Body of pancreas (tissue), 4 donors: ENCODE results near the gene RAB11FIP4. TPM values are rescaled to one million over a fixed set of nuclear protein-coding genes. Genes with fewer than 3 reads are reported as not detected.
"Not testable (repeated sequence)": the region's sequence is repeated elsewhere in the genome, so short reads cannot be mapped to it uniquely, and the experiment has no call there.

Source experiments
- ATAC-seq: fragments of 150-250 bp; one replicate; pipeline ENCODE4 v1.9.1; 2016
- DNase-seq, 4 donors: peaks; one replicate each; pipeline ENCODE4 v3.0.0-alpha.2; 2019
- H3K27ac ChIP-seq, 4 donors: fragments of 200-600 bp; sonication (generic); 1 replicate in 3 of 4; 2 replicates in 1 of 4; pipeline versions ENCODE4 v1.5.1 to v1.6.1; 2016 to 2019; ENCODE audit warnings: mild to moderate bottlenecking in 1 of 4, mixed read lengths in 1 of 4, moderate library complexity in 1 of 4
- H3K27me3 ChIP-seq, 2 donors: fragments of 200-600 bp; sonication (generic); one replicate each; pipeline ENCODE4 v1.6.0; 2016; ENCODE audit warnings: mild to moderate bottlenecking in 1 of 2
- H3K36me3 ChIP-seq, 2 donors: fragments of 200-600 bp; sonication (generic); replicated peaks in 1 of 2; 2 replicates each; pipeline ENCODE4 v1.5.1; 2016; ENCODE audit warnings: low read depth in 2 of 2; ENCODE audit not compliant: insufficient read depth in 1 of 2
- H3K4me1 ChIP-seq: fragments of 200-600 bp; sonication (generic); one replicate; pipeline ENCODE4 v1.6.0; 2016
- H3K4me3 ChIP-seq, 2 donors: fragments of 200-600 bp; sonication (generic); 1 replicate in 1 of 2; 2 replicates in 1 of 2; pipeline ENCODE4 v1.5.1; 2016 to 2019
- H3K9me3 ChIP-seq, 3 donors: fragments of 200-600 bp; sonication (generic); 1 replicate in 2 of 3; 2 replicates in 1 of 3; pipeline ENCODE4 v1.5.1; 2016
- POLR2A ChIP-seq, 3 donors: fragments of 450-650 bp; IDR thresholded peaks; one replicate each; pipeline ENCODE4 v1.6.1; 2016; ENCODE audit warnings: antibody characterized with exemption in 3 of 3, mild to moderate bottlenecking in 2 of 3
- WGBS, 2 donors: methylation state at CpG; one replicate each; pipeline ENCODE4 v1.1.5; 2017; 5-methylcytosine and 5-hydroxymethylcytosine counted together
- intact Hi-C: fragments of 100-400 bp; cut with DNase I; formaldehyde crosslinking; loops from one replicate; pipeline ENCODE4 v1.15.1; 2023
- total RNA-seq, 2 donors: library from RNA; depleted of rRNA; stranded (reverse); fragments of >200 nt; gene quantifications; one replicate each; pipeline ENCODE4 v1.1.0, GENCODE V29; 2016
- TF ChIP-seq, protein P1 (sequence below), 7 experiments: fragments of 450-650 bp in 4 of 7; fragments of 200-600 bp in 3 of 7; sonication (generic) in 3 of 7; IDR thresholded peaks; one replicate each; pipeline ENCODE4 v1.5.1; 2016 to 2019; ENCODE audit warnings: antibody characterized with exemption in 7 of 7

RAB11FIP4 gene
- total RNA-seq, 2 donors from 2014 or later = 37.2 to 38.7 TPM

DNA sequence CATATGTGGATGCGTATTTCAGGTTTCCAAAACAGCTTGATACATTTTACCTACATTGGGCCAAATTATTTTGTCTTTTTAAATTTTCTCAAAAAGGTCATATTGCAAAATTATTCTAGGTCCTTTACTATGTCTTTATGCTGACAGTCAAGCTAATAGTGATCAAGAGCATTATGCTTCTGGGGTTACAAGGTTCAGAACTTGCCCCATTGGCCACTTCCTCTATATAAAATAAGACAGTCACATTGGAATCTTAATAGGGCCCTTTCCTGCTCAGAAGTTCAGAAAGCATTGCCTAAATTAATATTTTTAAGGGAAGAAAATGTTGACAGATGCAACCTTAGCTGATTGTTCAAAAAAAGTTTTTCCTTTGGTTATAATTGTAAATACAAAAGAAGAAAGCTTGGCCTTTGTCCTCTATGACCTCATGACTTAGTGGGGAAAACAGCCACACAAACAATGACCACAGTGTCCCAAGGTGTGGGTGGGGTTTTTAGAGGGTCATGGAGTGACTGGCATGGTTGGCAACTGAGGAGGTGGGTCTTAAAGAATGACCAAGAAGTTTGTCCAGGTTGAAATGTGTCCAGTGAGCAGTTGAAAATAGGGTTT lies 11.8 kb upstream of the RAB11FIP4 start:
- Histone ChIP-seq H3K27ac (no peak overlapping the region), H3K9me3 (no peaks in the 10 kb centered on the region), H3K4me3 (no peak overlapping the region), H3K27me3 (no peaks in the 10 kb centered on the region), H3K4me1 (no peaks in the 10 kb centered on the region), H3K36me3 (no peaks in the 10 kb centered on the region)
- intact Hi-C loops = no loop called here
- no peak for TF ChIP-seq POLR2A (IDR thresholded peaks at IDR 0.05)
- TF ChIP-seq, protein P1, sequence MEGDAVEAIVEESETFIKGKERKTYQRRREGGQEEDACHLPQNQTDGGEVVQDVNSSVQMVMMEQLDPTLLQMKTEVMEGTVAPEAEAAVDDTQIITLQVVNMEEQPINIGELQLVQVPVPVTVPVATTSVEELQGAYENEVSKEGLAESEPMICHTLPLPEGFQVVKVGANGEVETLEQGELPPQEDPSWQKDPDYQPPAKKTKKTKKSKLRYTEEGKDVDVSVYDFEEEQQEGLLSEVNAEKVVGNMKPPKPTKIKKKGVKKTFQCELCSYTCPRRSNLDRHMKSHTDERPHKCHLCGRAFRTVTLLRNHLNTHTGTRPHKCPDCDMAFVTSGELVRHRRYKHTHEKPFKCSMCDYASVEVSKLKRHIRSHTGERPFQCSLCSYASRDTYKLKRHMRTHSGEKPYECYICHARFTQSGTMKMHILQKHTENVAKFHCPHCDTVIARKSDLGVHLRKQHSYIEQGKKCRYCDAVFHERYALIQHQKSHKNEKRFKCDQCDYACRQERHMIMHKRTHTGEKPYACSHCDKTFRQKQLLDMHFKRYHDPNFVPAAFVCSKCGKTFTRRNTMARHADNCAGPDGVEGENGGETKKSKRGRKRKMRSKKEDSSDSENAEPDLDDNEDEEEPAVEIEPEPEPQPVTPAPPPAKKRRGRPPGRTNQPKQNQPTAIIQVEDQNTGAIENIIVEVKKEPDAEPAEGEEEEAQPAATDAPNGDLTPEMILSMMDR (IDR thresholded peaks at IDR 0.05) = no peak
- DNase-seq (no peak), ATAC-seq (no peak)
- WGBS, 2 donors = 97% methylated on average over 1 of the region's 1 CpG

DNA sequence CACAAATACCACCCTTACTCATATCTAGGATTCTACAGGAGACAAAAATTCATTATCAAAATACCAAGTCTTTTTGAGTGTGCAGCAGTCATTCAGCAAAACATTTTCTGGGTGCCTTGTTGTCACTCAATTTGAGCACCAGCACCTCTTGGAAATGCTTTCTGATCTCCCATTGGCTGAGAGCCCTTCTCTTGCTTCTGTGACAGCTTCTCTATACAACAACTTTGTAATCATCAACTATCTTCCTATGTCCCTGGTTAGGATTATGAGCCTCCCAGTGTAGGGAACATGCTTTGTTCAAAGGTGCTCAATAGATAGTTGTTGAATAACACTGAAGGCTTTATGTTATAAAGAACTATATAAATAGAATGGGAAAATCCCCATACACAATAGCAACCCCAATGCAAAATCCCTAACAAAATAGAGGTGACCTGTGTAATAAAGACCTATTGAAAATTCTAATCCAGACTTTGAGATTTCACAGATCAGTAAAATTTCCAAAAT lies 10.3 kb upstream of the RAB11FIP4 start:
- DNase-seq = no peak
- Histone ChIP-seq H3K27me3 (no peaks in the 10 kb centered on the region), H3K36me3 (no peaks in the 10 kb centered on the region), H3K4me3 (no peak overlapping the region), H3K9me3 (no peaks in the 10 kb centered on the region), H3K27ac (no peak overlapping the region), H3K4me1 (no peaks in the 10 kb centered on the region)
- TF ChIP-seq, protein P1 (IDR thresholded peaks at IDR 0.05) = no peak
- TF ChIP-seq POLR2A (IDR thresholded peaks at IDR 0.05) = no peak
- no peak for ATAC-seq
- intact Hi-C loops = no loop called here

DNA sequence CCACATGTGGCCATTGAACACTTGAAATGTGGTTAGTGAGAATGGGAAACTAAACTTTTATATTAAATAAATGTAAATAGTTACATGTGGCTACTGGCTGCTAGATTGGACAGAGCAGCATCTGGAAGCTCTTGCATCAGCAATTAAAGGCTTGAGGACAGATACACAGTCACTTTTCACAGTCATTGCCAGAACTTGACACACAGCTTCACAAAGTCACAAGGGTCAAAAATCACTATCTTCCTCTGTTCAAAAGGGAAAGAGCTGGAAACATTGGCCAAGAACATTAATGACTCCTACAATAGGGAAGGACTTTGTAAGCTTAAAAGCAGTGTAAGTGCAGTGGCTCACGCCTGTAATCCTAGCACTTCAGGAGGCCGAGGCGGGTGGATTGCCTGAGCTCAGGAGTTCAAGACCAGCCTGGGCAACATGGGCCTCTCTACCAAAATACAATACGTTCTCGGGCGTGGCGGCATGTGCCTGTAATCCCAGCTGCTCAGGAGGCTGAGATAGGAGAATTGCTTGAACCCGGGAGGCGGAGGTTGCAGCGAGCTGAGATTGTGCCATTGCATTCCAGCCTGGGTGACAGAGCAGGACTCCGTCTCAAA lies 8.7 kb upstream of the RAB11FIP4 start:
- H3K4me3 ChIP-seq, DNase-seq, H3K27ac ChIP-seq, H3K36me3 ChIP-seq, intact Hi-C loops, H3K4me1 ChIP-seq, H3K27me3 ChIP-seq, ATAC-seq, H3K9me3 ChIP-seq: not testable (repeated sequence)
- 95 to 97% methylated on average over 10 to 11 of the region's 11 CpGs for WGBS, 2 donors

DNA sequence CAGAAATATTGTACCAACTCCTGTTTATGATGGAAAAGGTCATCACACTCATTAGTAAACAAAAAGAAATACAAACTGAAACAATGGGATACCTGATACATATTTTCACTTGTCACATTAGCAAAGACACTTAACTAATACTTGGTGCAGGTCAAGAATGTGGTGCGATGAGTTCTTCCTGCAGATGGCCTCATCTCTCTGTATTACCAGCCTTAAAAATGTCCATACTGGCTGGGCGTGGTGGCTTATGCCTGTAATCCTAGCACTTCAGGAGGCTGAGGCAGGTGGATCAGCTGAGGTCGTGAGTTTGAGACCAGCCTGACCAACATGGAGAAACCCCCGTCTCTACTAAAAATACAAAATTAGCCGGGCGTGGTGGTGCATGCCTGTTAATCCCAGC lies 8.0 kb upstream of the RAB11FIP4 start:
- H3K36me3 ChIP-seq, H3K4me1 ChIP-seq, H3K9me3 ChIP-seq, H3K27me3 ChIP-seq, H3K27ac ChIP-seq, DNase-seq, intact Hi-C loops, H3K4me3 ChIP-seq, ATAC-seq: not testable (repeated sequence)
- WGBS, 2 donors = 89 to 92% methylated on average over 6 of the region's 6 CpGs

DNA sequence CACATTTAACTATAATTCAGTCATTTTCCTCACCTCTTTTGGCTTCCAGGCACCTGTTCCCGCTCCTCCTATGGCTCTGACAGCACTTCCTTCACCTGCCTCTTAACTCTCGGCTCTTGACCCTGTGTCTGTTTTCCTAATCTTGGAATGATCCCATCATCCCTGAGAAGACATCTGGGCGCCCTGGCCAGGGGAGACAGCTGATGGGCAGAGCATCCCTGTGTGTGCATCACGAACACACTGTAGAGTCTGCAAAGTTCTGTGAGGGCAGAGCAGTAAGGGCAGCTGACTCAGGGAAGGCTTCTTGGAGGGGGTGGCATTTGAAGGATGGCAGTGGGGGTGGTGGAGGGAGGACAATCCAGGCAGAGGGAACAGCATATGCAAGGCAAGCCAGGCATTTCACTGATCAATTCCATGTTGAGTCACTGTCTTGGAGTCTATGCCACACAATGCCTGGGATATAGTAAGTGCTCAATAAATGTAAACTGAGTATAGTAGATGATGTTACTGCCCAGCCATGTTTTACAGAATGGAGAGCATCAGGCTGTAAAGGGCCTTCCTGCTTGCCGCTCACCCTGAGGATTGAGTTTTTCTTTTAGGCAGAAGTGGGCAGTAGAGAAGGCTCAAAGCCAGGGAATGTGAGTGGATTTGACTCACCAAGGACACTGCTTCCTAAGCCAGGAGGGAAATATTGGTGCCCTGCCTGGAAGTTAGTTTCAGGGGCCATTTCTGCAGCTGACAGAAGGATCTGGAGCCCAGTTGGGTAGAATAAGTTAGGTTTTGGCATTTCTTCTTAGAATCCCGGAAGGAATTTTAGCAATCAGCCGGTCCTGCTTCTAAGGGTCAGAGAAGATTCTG lies 5.8 kb upstream of the RAB11FIP4 start:
- Histone ChIP-seq H3K27me3 (no peaks in the 10 kb centered on the region), H3K4me3 (no peak overlapping the region), H3K9me3 (no peaks in the 10 kb centered on the region), H3K27ac (no peak overlapping the region), H3K36me3 (no peaks in the 10 kb centered on the region), H3K4me1 (no peaks in the 10 kb centered on the region)
- ATAC-seq (no peak), DNase-seq (no peak)
- intact Hi-C loops = no loop called here
- no peak for TF ChIP-seq POLR2A (IDR thresholded peaks at IDR 0.05)
- TF ChIP-seq, protein P1 (IDR thresholded peaks at IDR 0.05) = no peak
- 93 to 100% methylated on average over 5 to 7 of the region's 7 CpGs for WGBS, 2 donors
